Stimulated activated CD8-positive, alpha-beta memory T cell treated with anti-CD3 and anti-CD28 coated beads, Interleukin-12 subunit alpha, Interleukin-12 subunit beta, amount 100 ng/mL, for 1 hour (primary cell): ENCODE measurements around the gene CEP128.

Experiments used
- DNase-seq: peaks from one replicate; pipeline ENCODE4 v3.0.0-alpha.2; 2020; ENCODE audit warnings: low read depth

Gene CEP128

GRCh38 chr14:80771201-80771600 lies 170.3 kb downstream of the CEP128 start:
- DNase-seq: no peak

DNA sequence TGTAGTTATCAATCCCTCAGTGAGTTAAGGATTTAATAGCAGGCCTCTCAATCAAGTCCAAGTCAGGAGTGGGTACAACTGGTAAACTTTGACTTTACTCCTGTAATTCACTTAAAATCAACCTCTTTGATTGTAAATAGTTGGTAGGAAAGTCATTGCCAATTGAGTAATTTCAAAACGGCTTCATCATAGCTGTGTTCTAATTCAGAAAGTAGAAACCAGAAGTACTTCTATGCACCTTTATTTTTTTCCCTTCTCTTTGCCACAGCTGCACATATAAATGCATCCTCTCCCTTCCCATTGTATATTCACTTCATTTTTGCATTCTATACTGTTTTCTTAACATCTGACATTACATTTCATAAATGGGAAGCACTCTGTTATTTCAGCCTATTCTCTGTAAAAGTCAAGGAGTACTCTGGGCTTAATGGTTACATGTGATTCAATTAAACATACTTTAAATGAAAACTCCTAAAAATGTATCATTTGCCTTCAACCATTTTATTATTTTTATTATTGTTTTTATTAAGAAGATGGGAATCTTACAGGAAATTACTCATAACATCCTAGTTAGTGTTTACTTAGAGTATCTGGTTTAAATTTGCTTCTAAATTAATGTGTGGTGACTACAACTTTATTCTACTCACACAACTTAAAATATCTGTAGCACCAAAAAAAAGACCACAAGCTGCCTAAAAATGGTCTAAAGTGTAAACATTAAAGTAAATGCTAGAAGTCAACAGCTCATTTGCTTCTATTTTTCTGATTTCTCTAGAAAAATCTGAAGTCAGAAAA lies 171.2 kb downstream of the CEP128 start:
- DNase-seq: no peak

GRCh38 chr14:80768646-80769045 lies 172.9 kb downstream of the CEP128 start:
- DNase-seq: no peak

GRCh38 chr14:80764921-80765507 lies 176.5 kb downstream of the CEP128 start:
- DNase-seq: no peak

DNA sequence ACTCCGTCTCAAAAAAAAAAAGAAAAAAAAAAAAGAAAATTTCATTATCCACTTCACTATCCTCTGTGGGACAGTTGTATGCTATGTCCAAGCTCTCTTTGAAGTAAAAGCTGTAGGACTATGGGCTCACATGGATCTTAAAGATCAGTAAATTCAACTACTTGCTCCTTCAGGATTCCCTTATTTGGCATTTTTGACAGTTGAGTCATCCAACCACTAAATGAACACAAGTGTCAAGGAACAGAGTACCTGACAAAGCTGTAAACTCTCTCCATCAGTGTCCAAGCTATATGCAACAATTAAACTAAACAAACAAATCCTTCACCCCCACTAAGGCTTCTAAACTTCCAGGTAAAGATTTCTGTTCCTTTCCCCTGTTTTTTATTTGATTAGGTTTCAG lies 177.0 kb downstream of the CEP128 start:
- no peak for DNase-seq

GRCh38 chr14:80762641-80763228 lies 178.8 kb downstream of the CEP128 start:
- DNase-seq: no peak

DNA sequence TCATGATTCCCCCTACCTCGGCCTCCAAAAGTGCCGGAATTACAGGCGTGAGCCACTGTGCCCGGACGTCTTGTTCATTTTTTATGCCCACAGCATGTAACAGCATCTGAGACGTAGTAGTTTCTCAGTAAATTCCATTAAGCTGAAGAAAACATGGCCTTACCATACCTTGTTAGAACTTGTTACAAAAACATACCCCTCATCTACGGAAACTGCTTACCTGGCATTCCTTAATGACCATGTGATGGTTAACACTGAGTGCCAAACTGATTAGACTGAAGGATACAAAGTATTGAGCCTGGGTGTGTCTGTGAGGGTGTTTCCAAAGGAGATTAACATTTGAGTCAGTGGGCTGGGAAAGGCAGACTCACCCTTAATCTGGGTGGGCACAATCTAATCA lies 186.8 kb downstream of the CEP128 start:
- no peak for DNase-seq

DNA sequence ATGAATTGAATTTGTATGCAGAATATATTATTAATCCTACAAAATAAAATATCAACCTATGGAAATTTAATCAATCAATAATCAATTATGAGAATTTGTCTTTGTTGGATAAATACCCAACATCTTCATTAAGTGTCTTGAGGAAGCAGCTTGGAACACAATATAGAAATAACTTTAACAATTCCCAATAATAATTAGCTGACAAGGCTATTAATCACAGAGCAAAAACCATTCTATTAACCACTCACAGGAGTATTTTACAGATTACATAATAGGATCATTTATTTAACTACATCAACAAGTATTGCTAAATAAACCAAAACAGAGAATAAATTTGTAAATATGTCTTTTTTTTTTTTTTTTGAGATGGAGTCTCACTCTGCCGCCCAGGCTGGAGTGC lies 190.3 kb downstream of the CEP128 start:
- DNase-seq: no peak

GRCh38 chr14:80726211-80726610 lies 215.3 kb downstream of the CEP128 start:
- no peak for DNase-seq

- no peak for DNase-seq
These were observed 222.6 kb downstream of the CEP128 start for GRCh38 chr14:80718940-80719339.

- DNase-seq: no peak
These were observed 227.1 kb downstream of the CEP128 start for GRCh38 chr14:80714474-80714873.

DNA sequence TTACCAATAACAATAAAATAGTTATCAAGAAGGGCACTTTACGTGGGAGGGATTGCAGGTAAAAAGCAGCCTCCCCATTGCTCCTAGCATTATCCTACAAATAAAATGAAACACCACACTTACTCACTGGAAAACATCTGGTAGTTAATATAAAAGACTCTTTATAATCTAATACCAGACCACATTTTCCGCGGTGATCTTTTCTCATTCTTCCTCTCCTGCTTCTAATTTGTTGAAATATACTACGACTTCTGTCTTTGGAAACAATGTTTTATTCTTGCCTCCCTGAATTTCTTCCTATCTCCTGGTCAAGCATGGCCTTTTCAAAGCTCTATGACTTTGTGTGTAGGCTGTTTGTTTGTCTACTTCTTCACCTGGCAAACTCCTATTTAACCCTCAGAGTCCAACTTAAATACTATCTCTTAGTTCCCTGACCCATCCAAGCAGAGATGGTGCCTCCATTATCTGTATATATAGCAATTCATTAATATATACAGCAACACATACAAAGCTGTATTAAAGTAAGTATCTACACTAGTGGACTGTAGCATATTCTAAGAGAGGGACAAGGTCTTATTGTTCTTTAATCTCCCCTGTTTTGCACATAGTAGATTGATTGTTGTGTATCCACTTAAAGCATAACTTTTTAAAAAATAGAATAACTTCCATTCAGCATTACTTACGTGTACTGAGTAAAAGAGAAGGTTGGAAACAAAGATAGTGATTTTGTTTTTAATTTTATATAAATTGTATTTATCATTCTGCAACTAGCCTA lies 228.3 kb downstream of the CEP128 start:
- DNase-seq: no peak

DNA sequence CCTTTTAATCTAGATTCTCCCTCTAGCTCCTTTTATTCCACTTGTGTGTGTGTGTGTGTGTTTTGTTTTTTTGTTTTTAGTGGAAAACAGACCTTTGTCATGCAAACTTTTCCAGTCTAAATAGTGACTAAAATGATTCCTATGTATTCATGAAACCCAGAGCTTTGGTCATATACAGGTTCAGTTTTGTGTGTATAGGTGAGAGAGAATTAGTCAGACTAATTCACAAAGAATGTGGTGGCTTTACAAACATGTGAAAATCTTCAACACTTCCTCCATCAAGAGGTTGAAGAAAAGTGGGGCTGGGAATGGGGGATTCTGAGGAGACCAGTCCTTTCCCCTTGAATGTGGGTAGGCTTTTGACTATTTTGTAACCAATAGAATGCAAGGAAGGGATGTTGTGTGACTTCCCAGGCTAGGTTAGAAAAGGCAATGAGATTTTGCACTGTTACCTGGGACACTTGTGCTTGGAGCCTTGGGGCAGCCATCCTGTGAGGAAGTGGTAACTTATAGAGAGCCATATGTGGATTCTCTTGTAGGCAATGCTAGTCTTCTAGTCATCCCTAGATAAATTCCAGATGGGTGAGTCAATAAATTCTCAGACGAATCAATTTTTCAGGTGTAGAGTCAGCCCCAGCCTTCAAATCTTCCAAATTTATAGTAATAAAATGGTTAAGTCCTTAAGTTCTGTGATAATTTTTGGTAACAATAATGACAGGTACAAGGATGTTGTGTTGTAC lies 236.1 kb downstream of the CEP128 start:
- DNase-seq: no peak

GRCh38 chr14:80700601-80701000 lies 240.9 kb downstream of the CEP128 start:
- no peak for DNase-seq

- DNase-seq: no peak
These were observed 241.7 kb downstream of the CEP128 start for GRCh38 chr14:80699861-80700260.

DNA sequence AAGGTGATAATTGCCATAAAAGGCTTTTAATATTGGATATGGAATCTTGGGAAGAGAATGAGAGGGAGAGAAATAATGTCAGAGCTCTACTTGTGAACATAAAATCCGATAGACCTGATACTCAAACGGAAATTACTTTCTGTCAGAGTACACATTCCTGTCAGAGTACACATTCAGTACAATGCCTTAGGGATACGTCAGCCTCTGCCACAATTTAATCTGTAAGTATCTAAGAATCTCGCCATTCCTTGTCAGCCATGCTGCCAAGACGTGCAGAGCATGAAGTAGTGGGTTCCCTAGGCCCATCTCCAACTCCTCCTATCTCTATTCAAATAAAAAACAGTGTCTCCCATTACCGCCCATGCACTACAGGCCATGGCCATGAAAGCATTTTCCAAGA lies 242.6 kb downstream of the CEP128 start:
- no peak for DNase-seq

GRCh38 chr14:80695869-80696268 lies 245.7 kb downstream of the CEP128 start:
- DNase-seq: no peak

- DNase-seq: no peak
These were observed 248.6 kb downstream of the CEP128 start for GRCh38 chr14:80692903-80693302.

DNA sequence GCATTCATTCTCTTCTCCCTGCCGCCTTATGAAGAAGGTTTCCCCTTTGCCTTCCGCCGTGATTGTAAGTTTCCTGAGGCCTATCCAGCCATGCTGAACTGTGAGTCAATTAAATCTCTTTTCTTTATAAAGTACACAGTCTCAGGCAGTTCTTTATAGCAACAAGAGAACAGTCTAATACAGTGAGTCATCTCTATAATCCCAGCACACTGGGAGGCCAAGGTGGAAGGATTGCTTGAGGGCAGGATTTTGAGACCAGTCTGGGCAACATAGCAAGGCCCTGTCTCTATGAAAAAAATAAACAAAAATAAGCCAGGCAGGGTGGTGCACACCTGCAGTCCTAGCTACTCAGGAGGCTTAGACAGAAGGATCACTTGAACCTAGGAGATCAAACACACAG lies 259.9 kb downstream of the CEP128 start:
- no peak for DNase-seq

DNA sequence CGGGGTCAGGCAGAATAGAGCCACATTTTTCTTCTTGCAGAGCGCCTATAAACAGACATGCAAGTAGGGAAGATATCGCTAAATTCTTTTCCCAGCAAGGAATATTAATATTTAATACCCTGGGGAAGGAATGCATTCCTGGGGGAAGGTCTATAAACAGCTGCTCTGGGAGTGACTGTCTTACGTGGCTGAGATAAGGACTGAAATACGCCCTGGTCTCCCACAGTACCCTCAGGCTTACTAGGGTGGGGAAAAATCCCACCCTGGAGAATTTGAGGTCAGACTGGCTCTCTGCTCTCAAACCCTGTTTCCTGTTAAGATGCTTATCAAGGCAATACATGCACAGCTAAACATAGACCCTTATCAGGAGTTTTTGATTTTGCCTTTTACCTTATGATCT lies 262.3 kb downstream of the CEP128 start:
- DNase-seq: no peak

- DNase-seq: no peak
These were observed 263.1 kb downstream of the CEP128 start for GRCh38 chr14:80678436-80678835.

DNA sequence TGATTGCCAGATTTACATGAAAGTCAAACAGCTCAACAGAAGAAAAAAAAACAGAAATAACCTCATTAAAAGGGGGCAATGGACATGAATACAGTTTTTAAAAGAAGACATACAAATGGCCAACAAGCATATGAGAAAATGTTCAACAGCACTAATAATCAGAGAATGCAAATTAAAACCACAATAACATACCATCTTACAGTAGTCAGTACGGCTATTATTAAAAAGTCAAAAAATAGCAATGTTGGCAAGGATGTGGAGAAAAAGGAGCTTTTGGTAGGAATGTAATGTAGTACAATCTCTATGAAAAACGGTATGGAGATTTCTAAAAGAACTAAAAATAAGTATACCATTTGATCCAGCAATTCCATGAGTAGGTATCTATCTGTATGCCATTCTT lies 272.1 kb downstream of the CEP128 start:
- no peak for DNase-seq
